Skeletal muscle tissue (tissue), 4 donors: ENCODE results near the gene TMEM198. TPM values are rescaled to one million over a fixed set of nuclear protein-coding genes. Genes with fewer than 3 reads are reported as not detected.
A peak's percentile ranks its signal among the peaks of the same experiment; 100 is the strongest.

Experiments used
- H3K27ac ChIP-seq: one replicate; pipeline ENCODE4 v1.7.0; 2013; ENCODE audit warnings: mild to moderate bottlenecking, low read depth, low read length, inconsistent platforms
- H3K27me3 ChIP-seq, 3 donors: one replicate each; pipeline ENCODE4 v1.7.0; 2013; ENCODE audit warnings: low read length in 3 of 3; ENCODE audit not compliant: control insufficient read depth in 3 of 3, insufficient read depth in 3 of 3
- H3K36me3 ChIP-seq, 3 donors: one replicate each; pipeline ENCODE4 v1.7.0; 2013; ENCODE audit warnings: low read length in 3 of 3; ENCODE audit not compliant: control insufficient read depth in 3 of 3, insufficient read depth in 3 of 3
- H3K4me1 ChIP-seq, 3 donors: one replicate each; pipeline ENCODE4 v1.7.0; 2013; ENCODE audit warnings: low read length in 3 of 3, mild to moderate bottlenecking in 3 of 3; ENCODE audit not compliant: control insufficient read depth in 3 of 3, insufficient read depth in 3 of 3
- H3K4me3 ChIP-seq, 3 donors: one replicate each; pipeline ENCODE4 v1.7.0; 2013; ENCODE audit warnings: low read length in 3 of 3
- H3K9ac ChIP-seq, 3 donors: one replicate each; pipeline ENCODE4 v1.7.0; 2013; ENCODE audit warnings: low read length in 3 of 3, mild to moderate bottlenecking in 3 of 3, moderate library complexity in 2 of 3, low read depth in 1 of 3
- H3K9me3 ChIP-seq, 3 donors: one replicate each; pipeline ENCODE4 v1.7.0; 2013; ENCODE audit warnings: low read length in 3 of 3; ENCODE audit not compliant: control insufficient read depth in 3 of 3
- total RNA-seq: library from RNA; depleted of rRNA; stranded (reverse); fragments of >200 nt; gene quantifications from one replicate; pipeline ENCODE4 v1.2.3, GENCODE V29; 2014
- donor health status: Osteomylitis.

Gene TMEM198
- total RNA-seq, 1 donor from 2014 or later, result 2.1 TPM

DNA sequence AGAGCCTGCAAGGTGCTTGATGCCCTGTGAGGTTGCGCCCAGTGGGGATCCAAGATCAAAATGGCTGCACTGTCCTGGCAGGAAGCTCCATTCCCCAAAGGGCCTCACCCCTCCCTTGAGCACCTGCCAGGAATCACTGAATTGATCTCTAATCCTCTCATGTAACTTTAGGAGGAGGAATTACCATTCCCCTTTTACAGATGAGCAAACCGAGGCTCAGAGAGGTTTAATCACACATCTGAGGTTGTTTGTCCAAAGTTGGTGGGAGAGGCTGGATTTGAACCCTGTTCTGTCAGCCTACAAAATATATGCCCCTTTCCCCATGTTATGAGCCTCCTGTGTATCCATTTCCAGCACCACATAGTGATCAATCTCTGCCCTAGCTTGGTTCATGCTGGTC is 19.0 kb upstream of the TMEM198 start:
- no peaks in the 10 kb centered on the region for H3K9me3 ChIP-seq
- no peak overlapping the region for H3K27ac ChIP-seq
- no peak overlapping the region for H3K9ac ChIP-seq
- H3K27me3 ChIP-seq, result peaks cover 43 to 58% (median 44%) of the 10 kb centered on the region in 3 donors
- no peak overlapping the region for H3K4me3 ChIP-seq
- H3K4me1 ChIP-seq, result peaks cover 4 to 15% (median 11%) of the 10 kb centered on the region in 3 donors
- no peaks in the 10 kb centered on the region for H3K36me3 ChIP-seq

DNA sequence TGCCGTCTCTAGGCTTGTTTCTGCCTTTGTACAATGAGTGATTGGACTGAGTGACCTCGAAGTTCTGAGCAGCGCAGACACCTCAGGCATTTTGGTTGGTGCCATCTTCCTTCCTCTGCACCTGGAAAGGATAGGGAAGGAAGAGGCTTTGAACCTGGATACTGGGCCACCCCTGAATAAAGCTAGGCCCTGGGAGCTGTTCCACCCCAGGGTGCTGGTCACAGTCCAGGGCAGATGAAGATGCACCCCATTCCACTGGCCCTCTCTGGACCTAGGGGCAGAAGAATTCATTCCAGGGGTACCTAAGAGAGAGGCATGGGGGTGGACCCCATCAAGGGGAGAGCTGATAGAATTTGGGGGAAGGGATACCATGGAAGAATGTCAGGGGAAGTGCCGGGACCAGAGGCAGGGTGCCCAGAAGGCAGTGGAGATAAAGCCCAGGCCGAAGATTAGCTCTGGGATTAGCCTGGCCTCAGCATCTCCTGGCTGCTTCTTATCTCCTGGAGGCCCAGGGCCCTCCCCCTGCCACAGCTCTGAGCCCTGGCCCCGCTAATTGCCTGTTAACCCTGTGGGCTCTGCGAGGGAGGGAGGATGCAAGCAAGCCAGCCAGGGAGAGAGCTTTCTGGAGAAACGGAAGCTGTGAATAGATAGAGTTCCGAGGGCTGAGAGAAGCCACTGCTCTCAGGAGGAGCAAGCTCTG is 18.1 kb upstream of the TMEM198 start:
- H3K9me3 ChIP-seq, result no peaks in the 10 kb centered on the region
- H3K9ac ChIP-seq, result no peak overlapping the region
- H3K4me1 ChIP-seq, result peaks cover 7 to 21% (median 18%) of the 10 kb centered on the region in 3 donors
- H3K27me3 ChIP-seq, result peaks cover 43 to 58% (median 43%) of the 10 kb centered on the region in 3 donors
- H3K36me3 ChIP-seq, result no peaks in the 10 kb centered on the region
- H3K4me3 ChIP-seq, result no peak overlapping the region
- H3K27ac ChIP-seq, result no peak overlapping the region

DNA sequence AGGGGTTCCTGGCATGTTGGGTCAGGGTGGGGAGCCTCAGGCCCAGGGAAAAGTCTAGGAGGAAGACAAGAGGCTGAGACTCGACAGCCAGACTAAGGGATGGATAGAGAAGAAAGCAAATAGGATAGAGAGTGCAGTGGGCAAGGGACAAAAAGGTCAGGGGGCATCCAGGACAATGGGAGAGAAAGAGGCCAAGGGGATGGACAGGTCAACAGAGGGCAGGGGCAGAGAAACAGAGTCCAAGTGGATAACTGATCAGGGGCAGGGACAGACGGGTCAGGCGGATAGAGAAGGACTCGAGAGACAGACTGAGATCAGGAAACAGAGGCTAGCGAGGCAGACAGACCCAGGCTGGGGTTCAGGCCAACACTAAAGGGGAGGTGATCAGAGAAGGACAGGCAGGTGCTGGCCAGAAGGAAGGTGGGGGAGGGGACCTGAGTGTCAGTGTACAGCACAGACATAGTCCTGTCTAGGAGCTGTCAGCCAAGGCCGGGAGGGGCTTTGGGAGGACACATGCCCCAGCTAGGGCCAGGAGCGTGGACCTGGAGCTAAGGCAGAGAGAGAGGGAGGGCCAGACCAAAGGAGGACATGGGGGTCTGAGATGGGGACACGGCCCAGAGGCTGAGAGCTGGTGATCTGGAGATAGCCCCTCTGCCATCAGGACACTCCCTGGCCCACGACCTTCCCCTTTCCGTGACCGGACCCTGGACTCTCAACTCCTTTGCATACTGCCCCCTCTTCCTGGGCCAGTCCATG is 17.3 kb upstream of the TMEM198 start:
- H3K9me3 ChIP-seq, result no peaks in the 10 kb centered on the region
- no peak overlapping the region for H3K27ac ChIP-seq
- H3K9ac ChIP-seq, result no peak overlapping the region
- H3K4me3 ChIP-seq, result no peak overlapping the region
- H3K27me3 ChIP-seq, result peaks cover 40 to 54% (median 43%) of the 10 kb centered on the region in 3 donors
- peaks cover 7 to 18% (median 15%) of the 10 kb centered on the region in 3 donors for H3K4me1 ChIP-seq
- H3K36me3 ChIP-seq, result no peaks in the 10 kb centered on the region

DNA sequence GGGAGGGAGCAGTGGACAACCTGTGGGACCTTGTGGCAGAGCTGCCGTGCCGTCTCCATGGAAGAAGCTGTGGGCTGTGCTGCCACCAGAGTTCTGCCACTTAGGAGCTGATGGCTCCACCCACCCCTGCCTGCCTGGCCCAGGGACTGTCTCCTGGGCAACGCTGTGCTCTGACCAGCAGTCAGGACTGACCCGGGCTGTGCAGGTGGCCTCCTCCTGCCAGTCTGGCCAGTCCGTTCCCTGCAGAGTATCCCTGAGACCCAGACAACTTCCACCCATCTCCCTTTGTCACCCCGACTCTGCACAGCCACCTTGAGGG is 16.8 kb upstream of the TMEM198 start:
- H3K4me3 ChIP-seq, result no peak overlapping the region
- no peak overlapping the region for H3K27ac ChIP-seq
- no peaks in the 10 kb centered on the region for H3K9me3 ChIP-seq
- peaks cover 7 to 17% (median 15%) of the 10 kb centered on the region in 3 donors for H3K4me1 ChIP-seq
- no peaks in the 10 kb centered on the region for H3K36me3 ChIP-seq
- peaks cover 35 to 53% (median 39%) of the 10 kb centered on the region in 3 donors for H3K27me3 ChIP-seq
- H3K9ac ChIP-seq, result no peak overlapping the region

DNA sequence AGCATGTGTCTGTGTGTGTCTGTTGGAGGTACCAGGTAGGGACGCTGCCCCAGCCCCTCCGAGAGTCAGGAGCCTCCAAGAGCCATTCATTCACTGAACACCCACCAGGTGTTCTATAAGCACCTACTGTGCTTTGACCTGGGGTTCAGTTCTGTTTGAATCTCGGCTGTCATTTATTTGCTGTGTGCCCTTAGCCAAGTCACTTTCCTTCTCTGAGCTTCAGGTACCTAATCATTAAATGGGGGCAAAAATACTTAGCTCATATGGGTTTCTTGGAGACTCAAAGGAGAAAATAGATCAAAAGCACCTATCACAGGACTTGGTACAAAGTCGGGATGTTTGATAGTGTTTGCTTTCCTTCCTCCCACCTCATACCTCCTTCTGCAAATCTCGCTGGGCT is 16.4 kb upstream of the TMEM198 start:
- Histone ChIP-seq H3K4me3 (no peak overlapping the region), H3K9ac (no peak overlapping the region), H3K4me1 (peaks cover 7 to 17% (median 15%) of the 10 kb centered on the region in 3 donors), H3K36me3 (no peaks in the 10 kb centered on the region), H3K27me3 (peaks cover 39 to 57% (median 39%) of the 10 kb centered on the region in 3 donors), H3K9me3 (no peaks in the 10 kb centered on the region), H3K27ac (no peak overlapping the region)

DNA sequence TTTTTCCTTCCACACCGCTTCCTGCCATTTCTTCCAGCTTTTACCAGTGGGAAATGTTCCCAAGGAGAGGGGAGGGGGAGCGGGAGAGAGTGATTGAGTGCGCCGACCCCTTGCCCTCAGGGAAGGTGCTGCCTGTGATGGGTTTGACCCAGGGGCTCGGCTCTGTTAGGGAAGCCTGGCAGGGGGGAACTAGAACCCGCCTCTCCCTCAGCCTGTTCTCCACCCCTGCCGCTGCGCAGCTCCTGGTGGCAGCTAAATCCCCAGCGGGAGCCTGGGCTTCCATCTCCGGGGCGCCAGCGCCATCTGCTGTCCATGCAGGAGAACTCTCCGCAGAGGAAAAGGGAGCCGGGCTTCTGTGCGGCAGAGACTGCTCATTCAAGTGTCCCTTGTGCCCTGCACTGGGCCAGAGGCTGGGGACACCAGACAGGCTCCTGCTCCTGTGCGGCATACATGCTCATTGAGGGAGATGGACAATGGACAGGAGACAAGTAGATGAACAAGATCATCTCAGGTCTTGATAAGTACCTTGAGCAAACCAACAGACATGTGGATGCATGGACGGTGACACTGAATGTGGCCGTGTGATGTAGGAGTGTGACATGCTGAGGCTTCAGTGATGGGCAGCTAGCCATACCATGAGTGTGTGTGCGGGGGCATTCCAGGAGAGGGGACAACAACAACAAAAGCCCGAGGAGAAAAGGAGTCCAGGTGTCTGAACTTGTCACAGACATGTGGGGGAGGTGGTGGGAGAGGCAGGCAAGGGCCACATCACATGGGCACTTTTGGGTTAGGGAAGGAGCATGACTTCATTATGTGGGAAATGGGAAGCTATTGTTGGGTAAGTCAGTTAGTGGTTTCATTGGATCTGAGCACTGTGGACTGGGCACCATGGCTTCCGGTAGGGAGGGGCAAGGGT is 13.5 kb upstream of the TMEM198 start:
- Histone ChIP-seq H3K27ac (no peak overlapping the region), H3K27me3 (peaks cover 22 to 42% (median 35%) of the 10 kb centered on the region in 3 donors), H3K9me3 (no peaks in the 10 kb centered on the region), H3K4me3 (peak overlapping the region in 2 of 3 donors; percentile 15 to 36), H3K9ac (peak overlapping the region in 2 of 3 donors; percentile 16 to 41), H3K36me3 (no peaks in the 10 kb centered on the region), H3K4me1 (peaks cover 7 to 17% (median 15%) of the 10 kb centered on the region in 3 donors)

DNA sequence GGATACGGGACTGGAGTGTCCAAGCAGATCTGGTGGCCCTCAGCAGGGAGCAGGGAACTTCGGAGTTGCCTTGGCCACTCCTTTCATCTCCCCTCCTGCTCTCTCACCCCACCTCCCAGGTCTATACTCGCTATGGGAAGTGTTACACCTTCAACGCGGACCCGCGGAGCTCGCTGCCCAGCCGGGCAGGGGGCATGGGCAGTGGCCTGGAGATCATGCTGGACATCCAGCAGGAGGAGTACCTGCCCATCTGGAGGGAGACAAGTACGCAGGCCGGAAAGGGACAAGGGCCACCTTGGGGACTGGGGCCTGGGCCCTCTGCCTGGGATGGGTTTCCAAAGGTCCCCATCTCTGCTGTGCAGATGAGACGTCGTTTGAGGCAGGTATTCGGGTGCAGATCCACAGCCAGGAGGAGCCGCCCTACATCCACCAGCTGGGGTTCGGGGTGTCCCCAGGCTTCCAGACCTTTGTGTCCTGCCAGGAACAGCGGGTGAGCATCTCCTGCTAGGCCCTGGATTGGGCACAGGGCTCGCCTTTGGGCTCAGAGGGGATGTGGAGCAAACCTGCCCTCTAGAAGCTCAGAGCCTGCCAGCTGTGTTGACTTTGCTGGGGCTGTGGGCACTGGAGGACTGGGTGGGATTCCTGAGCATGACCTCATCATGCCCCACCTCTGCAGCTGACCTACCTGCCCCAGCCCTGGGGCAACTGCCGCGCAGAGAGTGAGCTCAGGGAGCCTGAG is 12.0 kb upstream of the TMEM198 start:
- H3K27me3 ChIP-seq, result peaks cover 22 to 38% (median 27%) of the 10 kb centered on the region in 3 donors
- H3K9ac ChIP-seq, result no peak overlapping the region
- H3K27ac ChIP-seq, result no peak overlapping the region
- no peak overlapping the region for H3K4me3 ChIP-seq
- no peaks in the 10 kb centered on the region for H3K9me3 ChIP-seq
- no peaks in the 10 kb centered on the region for H3K36me3 ChIP-seq
- peaks cover 5 to 14% (median 12%) of the 10 kb centered on the region in 3 donors for H3K4me1 ChIP-seq

GRCh38 chr2:219532378-219532649 is 11.5 kb upstream of the TMEM198 start:
- H3K27ac ChIP-seq, result no peak overlapping the region
- H3K4me1 ChIP-seq, result peaks cover 4 to 11% (median 9%) of the 10 kb centered on the region in 3 donors
- peaks cover 19 to 33% (median 22%) of the 10 kb centered on the region in 3 donors for H3K27me3 ChIP-seq
- no peaks in the 10 kb centered on the region for H3K9me3 ChIP-seq
- no peaks in the 10 kb centered on the region for H3K36me3 ChIP-seq
- no peak overlapping the region for H3K4me3 ChIP-seq
- H3K9ac ChIP-seq, result no peak overlapping the region

DNA sequence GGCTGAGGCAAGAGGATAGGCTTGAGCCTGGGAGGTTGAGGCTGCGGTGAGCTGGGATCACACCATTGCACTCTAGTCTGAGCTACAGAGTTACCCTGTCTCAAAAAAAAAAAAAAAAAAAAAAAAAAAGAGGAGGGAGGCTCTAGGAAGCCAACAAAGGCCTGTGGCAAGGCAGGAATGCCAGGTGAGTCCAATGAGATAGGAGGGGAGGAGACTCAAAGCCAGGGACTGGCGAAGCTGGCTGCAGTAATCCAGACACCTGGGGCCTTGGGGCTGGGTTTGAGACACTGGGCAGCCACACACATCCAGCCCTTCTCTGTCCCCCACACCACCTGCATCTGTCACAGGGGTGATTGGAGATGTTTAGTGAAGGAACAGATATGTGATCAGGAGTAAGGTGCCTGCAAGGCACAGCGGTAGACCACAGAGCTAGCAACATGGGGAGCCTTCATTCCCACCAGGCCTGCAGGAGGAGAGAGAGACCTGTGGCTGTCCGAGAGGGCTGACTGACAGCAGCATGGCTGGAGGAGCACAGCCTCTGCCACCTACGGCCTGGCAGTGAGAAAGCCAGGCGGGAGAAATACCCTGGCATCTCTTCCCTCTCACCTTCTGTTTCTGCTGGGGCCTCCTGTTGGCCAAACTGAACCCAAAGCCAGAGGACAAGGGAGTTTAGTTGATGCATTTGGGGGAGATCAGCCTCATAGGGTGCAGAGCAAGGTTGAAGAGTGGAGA is 9.7 kb upstream of the TMEM198 start:
- H3K36me3 ChIP-seq, result peaks cover 0 to 6% (median 3%) of the 10 kb centered on the region in 3 donors
- H3K4me1 ChIP-seq, result peaks cover 4 to 11% (median 9%) of the 10 kb centered on the region in 3 donors
- H3K27ac ChIP-seq, result no peak overlapping the region
- H3K9me3 ChIP-seq, result no peaks in the 10 kb centered on the region
- no peak overlapping the region for H3K4me3 ChIP-seq
- H3K9ac ChIP-seq, result no peak overlapping the region
- H3K27me3 ChIP-seq, result peaks cover 12 to 23% (median 13%) of the 10 kb centered on the region in 3 donors
